Erythroblast (primary cell): ENCODE results near the gene HTR3C.

Experiments used
- GATA1 ChIP-seq: IDR thresholded peaks from 2 replicates; pipeline ENCODE4 v1.6.1; 2011; ENCODE audit warnings: low read depth, mild to moderate bottlenecking, control low read depth, low read length, moderate library complexity
- POLR2A ChIP-seq: IDR thresholded peaks from 2 replicates; pipeline ENCODE4 v1.6.1; 2011; ENCODE audit warnings: mild to moderate bottlenecking, low read length

DNA sequence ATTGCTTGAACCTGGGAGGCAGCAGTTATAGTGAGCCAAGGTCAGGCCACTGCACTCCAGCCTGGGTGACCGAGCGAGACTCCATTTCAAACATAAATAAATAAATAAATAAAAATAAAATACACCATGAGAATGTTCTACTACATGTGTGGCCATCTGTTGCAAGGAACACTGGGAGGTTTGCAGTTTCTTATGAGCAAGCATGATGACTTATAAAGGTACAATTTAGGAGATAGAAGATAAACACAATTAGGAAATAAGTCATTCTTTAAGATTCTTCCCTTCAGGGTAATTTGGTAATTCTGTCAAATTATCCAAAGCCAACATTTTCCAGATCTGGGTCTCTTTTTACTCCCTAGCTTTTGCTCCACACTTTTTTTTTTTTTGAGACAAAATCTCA lies 13.4 kb downstream of the HTR3C start:
- TF ChIP-seq POLR2A (no peak), GATA1 (no peak)
